GM19467 (cell line): ENCODE measurements around the gene DBF4.
A peak's percentile ranks its signal among the peaks of the same experiment; 100 is the strongest.
"Not testable (repeated sequence)": the region's sequence is repeated elsewhere in the genome, so short reads cannot be mapped to it uniquely, and the experiment has no call there.

Experiments used
- ATAC-seq: cut with Tn5 transposase; IDR thresholded peaks from one replicate; pipeline ENCODE4 v1.9.1; 2021; ENCODE audit warnings: mild to moderate bottlenecking, moderate library complexity; ENCODE audit not compliant: unreplicated experiment

The DBF4 gene, protein sequence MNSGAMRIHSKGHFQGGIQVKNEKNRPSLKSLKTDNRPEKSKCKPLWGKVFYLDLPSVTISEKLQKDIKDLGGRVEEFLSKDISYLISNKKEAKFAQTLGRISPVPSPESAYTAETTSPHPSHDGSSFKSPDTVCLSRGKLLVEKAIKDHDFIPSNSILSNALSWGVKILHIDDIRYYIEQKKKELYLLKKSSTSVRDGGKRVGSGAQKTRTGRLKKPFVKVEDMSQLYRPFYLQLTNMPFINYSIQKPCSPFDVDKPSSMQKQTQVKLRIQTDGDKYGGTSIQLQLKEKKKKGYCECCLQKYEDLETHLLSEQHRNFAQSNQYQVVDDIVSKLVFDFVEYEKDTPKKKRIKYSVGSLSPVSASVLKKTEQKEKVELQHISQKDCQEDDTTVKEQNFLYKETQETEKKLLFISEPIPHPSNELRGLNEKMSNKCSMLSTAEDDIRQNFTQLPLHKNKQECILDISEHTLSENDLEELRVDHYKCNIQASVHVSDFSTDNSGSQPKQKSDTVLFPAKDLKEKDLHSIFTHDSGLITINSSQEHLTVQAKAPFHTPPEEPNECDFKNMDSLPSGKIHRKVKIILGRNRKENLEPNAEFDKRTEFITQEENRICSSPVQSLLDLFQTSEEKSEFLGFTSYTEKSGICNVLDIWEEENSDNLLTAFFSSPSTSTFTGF

DNA sequence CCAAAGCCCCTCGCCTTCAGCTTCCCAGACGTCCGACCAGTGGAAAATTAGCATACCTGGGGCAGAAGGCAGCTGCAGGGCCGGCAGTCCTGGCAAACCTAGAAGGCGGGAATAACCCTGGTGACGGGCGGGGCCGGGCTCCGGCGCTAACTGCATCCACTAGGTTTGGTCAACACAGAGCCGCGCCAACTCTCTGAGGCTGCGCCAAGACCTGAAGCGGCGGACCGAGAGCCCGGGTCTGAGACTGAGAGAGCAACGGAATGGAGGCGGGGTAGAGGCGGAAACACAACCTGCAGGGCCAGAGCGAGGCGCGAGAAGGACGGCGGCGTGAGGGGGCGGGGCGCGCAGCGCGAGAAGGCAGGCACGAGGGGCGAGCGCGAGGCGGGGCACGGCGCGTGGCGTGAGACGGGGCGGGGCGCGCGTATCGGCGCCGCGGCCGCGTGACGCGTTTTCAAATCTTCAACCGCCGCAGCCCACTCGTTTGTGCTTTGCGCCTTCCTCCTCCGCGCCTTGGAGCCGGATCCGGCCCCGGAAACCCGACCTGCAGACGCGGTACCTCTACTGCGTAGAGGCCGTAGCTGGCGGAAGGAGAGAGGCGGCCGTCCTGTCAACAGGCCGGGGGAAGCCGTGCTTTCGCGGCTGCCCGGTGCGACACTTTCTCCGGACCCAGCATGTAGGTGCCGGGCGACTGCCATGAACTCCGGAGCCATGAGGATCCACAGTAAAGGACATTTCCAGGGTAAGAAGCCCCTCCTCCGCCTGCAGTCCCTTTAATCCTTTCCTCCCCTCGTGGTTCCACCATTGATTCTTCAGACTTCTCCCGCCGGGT lies at the start of gene DBF4, which contains the start of gene SLC25A40:
Gene DBF4 (plus strand): TSS at position 454 of the 829 bp plus-strand sequence. CDS start 240 bp downstream, at position 694.
Gene SLC25A40 (minus strand): TSS at position 321 of the 829 bp plus-strand sequence. CDS start 17,633 bp downstream, outside the sequence.
- ATAC-seq, result peak; percentile 89

DNA sequence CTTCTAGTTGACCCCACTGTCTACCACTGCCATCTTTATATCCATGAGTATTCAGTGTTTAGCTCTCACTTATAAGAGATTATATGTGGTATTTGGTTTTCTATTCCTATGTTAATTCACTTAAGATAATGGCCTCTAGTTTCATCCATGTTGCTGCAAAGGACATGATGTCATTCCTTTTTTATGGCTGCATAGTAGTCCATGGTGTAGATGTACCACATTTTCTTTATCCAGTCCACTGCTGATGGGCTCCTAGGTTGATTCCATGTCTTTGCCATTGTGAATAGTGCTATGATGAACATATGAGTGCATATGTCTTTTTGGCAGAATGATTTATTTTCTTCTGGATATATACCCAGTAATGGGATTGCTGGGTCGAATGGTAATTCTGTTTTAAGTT lies 47.9 kb upstream of the DBF4 start:
- not testable (repeated sequence) for ATAC-seq

DNA sequence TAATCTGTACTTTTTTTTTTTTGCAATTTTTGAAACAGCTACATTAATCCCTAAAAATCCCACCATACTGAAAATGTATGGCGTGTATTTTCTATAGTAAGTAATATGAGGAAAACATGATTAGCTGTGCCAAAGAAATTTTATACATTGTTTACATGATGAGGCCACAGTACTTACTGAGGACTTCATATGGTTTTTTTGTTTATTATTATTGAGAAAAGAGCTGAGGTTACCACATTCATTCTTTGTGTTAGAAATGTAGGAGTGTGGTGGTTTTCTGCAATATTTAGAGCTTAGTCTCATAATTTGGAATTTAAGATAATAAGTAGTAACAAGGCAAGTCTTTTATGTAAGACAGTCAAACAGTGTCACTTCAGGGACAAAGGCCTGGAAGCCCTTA lies 45.2 kb upstream of the DBF4 start:
- ATAC-seq, result no peak

DNA sequence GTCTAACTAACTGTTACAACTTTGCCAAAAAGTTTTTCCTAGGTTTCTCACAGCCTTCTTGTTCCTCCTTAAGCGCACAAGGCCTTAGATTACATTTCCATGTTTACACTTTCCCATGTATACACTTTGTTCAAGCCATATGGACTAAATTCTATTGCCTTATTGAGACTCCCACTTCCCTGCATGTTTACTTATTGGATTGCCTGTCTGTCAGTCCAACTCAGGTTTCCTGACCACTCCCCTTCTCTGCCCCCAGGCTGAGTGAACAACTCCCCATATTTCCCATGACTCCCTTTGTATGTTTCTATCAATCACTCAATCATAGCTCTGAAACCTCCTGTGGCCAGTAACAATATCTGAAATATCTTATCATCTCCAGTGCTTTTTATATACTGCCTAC lies 43.2 kb upstream of the DBF4 start:
- no peak for ATAC-seq

DNA sequence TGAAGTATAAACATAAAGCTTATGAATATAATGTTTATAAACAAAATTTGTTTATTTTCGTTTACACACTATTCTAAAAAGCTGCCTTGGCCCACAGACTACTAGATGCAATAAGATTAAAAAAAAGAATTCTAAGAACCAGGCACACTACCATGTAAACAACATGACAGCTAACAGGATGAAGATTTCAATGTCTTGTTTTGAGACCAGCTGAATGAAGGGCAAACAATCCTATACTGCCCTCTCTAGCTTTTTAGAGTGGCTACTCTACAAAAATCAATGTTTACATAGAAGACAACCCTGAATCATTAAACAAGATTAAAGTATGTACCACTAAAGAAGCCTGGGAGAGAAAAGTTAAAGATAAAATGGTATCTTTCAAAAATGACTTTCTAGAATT lies 38.7 kb upstream of the DBF4 start:
- no peak for ATAC-seq

DNA sequence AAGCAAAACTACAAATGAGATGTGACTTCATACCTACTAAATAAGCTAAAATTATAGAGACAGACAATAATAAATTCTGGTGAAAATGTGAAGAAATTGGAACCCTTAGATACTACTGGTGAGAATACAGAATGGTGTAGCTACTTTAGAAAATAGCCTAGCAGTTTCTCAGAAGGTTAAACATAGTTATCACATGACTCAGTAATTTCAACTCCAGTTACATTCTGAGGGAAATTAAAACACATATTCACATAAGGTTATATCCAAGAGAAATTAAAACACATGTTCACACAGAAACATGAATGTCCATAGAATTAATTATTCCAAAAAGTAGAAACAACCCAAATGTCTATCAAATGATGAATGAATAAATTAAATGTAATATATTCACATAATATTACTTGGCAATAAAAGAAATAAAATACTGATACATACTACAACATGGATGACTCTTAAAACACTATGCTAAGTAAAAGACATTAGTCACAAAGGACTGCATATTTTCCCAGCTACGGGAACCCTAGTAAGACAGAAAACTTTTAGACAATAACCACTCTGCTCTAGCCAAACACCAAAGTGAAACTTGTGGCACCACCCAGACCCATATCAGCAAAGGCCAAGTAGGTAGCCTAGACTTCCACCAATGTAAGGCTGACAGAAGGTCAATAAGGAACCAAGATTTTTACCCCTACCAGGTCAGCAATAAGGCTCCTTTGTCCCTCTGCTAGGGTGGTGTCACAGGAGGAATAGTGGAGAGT lies 25.3 kb upstream of the DBF4 start:
- no peak for ATAC-seq

DNA sequence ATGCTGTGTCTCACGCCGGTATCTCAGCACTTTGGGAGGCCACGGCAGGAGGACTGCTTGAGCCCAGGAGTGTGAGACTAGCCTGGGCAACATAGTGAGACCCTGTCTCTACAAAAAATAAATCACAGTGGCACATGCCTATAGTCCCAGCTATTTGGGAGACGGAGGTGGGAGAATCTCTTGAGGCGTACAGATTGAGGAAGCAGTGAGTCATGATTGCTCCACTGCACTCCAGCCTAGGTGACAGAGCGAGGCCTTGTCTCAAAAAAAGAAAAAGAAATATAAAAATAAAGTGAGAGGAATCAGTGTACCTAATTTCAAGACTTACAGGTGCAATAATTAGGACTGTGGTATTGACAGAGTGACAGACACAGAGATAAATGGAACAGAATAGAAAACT lies 24.0 kb upstream of the DBF4 start:
- ATAC-seq, result no peak

DNA sequence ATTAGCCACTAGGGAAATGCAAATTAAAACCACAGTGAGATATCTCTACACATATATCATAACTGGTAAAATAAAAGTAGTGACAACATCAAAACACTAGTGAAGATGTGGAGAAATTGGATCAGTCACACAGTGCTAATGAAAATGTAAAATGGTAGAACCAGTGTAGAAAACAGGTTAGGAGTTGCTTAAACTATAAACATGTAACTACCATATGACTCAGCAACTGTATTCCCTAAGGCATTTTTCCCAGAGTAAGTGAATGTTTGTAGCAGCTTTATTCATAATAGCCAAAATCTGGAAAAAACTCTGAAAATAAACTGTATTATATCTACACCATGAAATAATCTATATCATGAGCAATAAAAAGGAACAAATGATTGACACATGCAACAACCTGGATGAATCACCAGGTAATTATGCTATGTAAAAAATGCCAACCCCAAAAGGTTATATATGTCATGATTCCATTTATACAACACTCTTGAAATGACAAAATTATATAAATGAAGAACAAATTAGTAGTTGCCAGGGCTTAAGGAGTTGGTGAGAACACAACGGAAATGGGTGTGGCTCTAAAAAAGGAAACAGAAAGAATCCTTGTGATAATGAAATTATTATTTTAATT lies 22.9 kb upstream of the DBF4 start:
- no peak for ATAC-seq

DNA sequence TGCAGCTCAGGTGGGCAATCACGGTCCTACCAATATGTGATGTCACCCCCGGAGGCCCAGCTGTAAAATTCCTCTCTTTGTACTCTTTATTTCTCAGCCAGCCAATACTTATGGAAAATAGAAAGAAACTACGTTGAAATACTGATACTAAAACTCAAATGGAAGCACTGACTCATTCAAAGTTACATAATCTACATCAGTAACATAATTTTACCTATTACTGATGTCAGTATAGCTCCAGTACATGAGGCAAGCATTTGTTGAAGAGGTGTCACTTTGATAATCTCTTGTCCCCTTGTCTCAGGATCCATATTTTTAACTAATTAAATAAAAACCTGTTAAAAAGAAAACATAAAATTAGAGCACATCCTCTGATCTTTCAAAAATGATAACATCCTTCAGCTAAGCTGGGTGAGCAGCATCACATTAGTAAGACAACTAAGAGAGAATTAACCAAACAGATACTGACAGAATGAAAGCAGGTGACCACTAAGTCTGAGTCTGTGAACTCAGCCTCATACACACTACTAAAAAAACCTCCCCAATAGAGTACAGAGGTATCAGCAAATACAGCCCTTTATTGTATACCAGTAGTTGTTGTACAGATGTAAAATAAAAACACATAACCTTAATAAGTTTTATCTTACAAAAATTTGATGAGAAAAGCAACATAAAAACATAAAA lies 17.7 kb upstream of the DBF4 start:
- ATAC-seq, result no peak

DNA sequence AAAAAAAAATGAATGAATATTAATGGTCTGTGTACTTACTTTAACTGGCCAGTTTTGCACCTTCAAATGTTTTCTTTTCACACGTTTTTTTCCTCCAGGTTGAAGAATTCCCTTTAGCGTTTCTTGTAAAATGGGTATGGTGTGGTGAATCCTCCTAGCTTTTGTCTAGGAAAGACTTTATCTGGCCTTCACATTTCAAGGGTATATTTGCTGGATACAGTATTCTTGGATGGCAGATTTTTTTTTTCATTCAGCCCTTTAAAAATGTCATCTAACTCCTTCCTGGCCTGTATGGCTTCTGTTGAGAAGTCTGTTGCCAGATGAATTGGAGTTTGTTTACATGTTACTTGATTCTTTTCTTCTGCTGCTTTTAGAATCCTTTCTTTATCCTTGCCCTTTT lies 10.2 kb upstream of the DBF4 start:
- ATAC-seq, result no peak

DNA sequence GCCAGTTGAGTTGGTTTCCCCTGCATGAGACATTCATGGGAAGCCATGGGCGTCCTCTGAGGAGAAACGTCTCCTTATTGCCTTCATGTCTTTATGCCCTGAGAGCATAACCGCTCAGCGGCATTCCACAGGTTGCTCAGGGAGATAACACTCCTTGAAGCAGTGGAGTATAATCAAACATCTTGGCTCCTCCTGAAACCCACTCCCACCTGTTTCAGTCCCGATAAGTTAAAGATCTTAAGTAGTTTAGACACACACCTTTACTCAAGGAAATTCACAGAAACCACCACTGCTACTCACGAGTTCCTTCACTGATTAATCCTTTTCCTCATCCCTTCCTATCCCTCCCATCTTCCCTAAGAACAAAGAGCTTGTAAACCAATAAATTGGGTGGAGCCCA lies 9.8 kb upstream of the DBF4 start:
- ATAC-seq, result not testable (repeated sequence)

DNA sequence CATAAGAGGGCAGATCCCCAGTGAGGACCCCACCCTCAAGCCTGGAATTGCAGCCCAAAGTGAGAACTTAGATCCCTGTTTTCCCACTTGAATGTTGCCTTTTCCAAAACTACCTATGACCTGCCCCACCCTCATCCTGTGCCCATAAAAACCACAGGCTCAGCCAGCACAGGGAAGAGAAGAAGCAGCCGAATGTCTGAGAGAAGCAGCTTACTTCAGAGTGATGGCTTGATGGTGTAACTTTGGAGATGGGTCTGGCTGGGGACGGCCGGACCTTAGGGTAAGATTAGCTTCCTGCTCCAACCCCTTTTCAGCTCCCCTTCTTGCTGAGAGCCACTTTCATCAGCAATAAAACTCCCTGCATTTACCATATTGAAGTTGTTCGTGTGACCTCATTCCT lies 5.8 kb upstream of the DBF4 start:
- ATAC-seq, result no peak

DNA sequence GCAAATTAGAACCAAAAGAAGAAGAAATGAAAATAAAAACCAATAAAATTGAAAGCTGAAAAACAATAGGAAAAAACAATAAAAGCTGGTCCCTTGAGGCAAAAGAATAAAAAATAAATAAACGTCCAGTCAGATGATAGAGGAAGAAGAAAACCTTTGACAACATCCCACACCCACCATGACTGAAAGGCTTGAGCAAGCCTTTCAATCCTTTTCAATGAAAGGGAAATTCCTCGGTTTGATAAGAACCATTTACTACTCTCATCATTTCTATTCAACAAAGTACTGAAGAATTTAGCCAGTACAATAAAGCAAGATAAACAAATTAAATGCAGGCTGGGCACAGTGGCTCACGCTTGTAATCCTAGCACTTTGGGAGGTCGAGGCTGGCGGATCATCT lies 3.9 kb upstream of the DBF4 start:
- ATAC-seq, result no peak

DNA sequence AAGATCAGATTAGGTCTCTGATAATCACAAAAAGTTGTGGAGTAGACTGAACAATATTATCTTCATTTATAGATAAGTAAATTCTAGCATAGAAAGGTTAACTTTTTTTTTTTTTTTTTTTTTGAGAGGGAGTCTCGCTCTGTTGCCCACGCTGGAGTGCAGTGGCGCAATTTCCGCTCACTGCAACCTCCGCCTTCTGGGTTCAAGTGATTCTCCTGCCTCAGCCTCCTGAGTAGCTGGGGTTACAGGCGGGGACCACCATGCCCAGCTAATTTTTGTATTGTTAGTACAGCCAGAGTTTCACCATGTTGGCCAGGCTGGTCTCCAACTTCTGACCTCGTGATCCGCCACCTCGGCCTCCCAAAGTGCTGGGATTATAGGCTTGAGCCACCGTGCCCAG lies 3.0 kb upstream of the DBF4 start:
- ATAC-seq, result not testable (repeated sequence)

DNA sequence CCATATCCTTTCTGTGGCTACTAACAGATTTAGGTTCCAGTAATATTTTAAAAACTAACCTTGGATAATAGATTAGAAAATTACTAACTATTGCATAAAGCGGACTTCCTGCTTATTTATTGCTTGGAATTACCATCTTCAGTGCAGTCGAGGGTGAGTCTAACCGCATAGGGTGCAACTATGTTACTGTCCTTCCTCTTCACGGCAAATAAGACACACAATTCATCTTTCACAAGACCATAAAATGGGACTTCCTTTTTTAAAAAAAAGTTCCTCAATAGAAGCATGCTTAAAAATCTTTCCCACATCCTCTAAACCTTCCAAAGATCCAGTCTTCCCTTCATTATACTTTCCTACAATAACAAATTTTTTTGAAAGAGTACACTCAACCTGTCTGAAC lies 2.2 kb upstream of the DBF4 start:
- ATAC-seq, result no peak

DNA sequence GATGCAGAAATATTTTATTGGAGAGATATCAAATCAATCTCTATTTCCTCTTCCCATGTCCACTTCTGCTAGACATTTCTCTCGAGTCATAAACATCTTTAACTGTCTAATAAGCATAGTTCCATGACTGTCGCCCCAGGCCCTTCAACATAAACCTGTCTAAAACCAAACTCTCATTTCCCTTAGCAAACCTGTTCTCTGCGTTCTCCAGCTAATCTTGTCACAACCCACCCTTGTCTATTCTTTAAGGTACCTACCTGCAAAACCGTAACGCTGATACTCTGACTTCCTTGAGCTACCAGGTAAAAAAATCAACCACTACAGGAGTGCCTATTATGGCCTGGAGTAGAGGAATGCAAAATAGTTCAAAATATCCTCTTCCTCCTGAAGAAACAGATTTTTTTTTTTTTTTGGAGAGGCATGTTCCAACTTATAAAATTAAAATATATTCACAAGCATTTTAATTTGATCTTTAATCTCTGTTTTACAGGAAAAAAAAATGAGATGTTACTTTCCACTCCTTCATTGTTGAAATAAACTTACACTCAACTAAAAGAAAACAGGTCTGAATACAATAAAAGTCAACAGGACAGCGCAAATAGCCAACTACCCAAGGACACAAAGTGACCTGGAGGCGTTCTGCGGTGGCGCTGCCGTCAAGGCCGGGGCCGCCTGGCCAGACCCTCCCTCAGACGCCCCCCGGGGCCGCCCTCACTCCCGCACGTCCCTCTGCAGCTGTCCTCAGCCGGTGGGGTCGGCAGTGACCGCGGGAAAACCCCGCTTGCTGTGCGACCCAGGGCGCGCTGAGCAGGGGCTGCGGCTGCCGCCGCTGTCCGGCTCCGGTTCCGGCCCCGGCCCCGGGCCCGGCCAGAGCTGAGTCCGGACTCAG lies 898 bp upstream of the DBF4 start:
- peak; percentile 15 for ATAC-seq

DNA sequence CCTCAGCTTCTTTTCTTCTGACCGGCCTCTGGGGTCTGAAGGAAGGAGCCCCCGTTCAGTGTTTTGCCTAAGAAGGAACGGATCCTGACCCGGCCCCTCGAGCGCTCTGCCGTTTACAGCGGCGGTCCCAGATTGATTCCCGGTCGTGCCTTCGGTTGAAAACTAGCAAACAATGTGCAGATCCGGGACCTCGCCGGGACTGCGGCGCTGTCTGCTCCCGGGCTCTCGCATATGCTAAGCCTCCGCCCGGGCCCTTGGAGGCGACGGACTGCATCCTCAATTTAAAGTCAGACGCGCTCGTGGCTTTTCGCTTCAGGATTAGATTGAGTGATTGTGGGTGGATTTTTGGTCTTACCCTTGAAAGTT lies 559 bp downstream of the DBF4 start:
- ATAC-seq, result no peak

DNA sequence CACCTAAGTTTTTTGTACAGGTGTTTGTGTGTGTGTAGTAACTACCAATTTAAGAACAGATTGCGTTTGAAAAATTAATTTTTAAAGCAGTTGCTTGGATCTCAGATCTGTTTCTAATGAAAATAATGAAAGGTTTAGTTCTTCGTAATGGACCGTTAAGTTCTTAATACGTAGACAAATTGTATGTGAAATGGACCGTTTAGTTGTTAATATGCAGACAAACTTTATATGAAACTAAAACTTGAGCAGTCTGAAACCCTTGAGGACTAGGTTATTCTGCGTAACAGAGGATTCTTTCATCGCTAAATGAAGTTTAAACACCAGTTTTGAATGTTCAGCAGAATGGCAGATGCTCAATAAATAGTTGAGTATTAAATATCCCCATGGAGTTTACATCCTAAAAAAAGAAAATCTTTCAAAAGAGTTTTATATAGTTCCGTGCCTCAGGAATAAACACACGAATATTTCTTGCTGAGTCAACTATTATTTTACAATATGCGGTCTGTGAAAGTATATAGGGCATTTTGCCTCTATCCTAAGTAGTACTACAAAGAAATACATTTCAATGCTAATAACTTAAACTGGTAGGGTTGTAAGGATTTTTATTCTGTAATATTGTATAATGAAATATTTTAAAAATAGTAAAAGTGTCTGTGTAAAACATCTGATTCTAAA lies 1.2 kb downstream of the DBF4 start:
- no peak for ATAC-seq
